HUDEP-2 (cell line): ENCODE measurements around the gene SYP.
"Not testable (repeated sequence)": the region's sequence is repeated elsewhere in the genome, so short reads cannot be mapped to it uniquely, and the experiment has no call there.

ENCODE experiments used
- DNase-seq, 76 experiments: peaks; one replicate each; lab custom pipeline; 2025; ENCODE audit not compliant: unreplicated experiment in 76 of 76; lab: John Stamatoyannopoulos, UW

SYP gene

DNA sequence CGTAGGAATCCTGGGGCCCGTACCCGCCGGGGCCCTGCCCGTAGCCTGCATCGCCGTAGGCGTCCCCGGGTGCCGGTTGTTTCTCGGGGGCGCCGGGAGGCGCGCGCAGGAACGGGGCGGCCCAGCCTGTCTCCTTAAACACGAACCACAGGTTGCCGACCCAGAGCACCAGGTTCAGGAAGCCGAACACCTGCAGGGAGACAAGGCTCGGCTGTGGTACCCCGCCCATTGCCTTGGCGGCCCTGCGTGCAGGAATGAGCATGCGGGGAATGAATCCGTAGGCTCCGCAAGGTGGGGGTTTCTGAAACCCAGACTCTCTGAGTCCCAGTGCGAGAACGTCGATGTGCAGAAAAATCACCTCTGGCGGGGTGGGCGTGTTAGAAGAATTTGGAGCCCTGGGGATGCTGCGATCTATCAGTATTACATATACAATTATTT is 8.4 kb downstream of the SYP start:
- DNase-seq: peak in 2 of 76 experiments; percentile 40 to 41

DNA sequence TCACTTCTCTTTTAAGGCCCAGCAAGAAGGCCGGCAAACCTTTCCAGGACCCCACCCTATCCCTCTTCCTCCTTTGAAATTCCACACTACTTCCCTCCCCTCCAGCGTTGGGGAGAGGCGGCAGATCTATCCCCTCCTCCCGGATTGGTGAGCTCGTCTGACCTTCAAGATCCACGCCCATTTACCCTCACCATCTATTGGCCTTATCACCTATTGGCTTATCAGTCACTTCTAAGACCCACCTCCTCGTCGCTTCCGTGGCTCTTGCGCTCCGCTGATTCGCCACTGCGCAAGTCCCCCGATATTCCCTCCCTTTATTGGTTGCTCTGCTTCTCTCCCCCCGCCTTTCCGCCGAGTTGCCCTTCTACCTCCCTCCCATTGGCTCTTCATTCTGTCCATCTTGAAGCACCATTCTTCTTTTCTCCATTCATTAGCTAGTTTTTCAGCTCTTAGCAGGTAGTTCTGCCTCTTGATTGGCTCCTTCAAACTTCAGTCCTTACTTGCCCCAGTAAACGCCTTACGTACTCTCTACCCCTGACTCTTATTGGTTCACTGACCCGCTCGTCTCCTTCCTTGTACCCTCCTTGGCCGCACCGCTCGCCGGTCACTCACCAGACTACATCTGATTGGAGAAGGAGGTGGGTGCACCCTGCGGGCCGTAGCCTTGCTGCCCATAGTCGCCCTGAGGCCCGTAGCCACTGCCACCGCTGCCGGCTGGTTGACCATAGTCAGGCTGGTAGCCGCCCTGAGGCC is 9.0 kb downstream of the SYP start:
- peak in 75 of 76 experiments; percentile 5 to 97 (median 88) for DNase-seq

DNA sequence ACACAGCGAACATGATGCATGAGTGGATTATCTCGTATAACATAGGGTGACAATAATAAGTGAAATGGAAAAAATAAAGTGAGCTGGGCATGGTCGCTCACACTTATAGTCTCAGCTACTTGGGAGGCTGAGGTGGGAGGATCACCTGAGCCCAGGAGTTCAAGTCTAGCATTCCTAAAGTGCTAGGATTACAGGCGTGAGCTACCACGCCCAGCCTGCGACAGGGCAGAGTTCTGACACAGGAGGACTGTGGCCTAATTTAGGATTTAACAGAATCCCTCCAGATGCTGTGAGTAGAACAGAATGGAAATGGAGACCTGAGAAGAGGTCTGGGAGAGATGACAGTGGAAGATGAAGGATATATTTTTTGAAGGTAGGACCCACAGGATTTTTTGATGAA is 10.4 kb downstream of the SYP start:
- DNase-seq: no peak

DNA sequence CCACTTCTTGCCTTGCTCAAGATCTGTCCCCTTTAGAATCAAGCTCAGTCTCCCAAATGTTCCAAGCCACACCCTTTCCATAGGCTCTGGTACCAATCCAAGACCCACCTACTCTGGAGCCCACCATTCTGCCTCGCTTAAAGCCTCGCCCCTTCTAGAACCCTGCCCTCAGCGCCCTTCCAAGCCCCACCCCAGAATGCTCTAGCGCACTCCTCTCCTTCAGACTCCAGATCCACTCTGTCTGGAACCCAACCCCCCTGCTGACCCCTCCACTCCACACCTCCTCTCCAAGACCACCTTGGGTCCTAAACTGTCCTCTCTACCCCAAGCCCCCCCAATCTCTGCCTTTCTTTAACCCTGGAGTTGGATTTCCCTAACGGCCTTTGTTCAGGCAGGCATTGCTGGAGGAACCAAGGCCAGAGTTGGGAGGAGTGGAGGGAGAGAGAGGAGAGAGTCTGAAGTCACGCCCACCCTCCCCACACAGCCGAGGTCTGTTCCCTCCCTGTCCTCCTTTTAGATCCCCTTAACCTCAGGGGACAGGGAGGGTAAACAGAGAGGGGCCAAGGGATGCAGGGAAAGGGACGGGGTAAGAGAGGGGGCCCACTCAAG is 11.4 kb downstream of the SYP start:
- DNase-seq: no peak

DNA sequence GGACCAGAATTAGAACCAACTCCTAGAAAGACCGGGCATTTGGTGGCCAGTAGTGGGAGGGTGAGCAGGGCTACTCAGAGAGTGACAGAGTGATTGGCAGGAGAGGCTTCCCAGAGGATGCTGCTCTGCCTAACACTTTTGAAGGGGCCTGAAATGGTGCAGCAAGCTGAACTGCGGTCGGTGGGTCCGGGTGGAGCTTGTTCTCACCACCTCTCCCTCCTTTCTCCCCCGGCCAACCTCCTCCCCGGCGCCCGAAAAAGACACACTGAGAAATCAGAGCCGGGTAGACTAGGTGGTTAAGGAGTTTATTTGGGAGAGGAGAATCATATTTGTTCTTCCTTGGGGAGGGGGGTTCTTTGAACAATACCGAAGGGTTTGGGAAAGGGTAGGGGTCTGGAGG is 12.5 kb downstream of the SYP start:
- DNase-seq: no peak

DNA sequence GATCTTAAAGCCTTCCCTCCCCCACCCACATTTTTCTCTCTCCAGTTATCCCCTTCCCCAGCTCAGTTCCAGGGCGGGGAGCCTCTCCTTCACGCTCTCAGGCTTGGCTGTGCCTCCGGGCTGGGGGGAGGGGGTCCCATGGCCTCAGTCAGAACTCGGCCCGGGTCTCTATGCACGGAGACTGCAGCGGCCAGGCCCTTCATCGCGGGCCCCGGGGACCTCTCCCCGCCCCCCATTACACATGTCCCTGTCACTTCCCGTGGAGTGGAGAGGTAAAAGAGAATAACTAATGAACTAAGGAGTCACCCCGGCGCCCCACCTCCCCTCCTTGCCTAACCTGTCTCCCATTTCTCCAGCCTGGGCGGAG is 13.0 kb downstream of the SYP start:
- DNase-seq: no peak

DNA sequence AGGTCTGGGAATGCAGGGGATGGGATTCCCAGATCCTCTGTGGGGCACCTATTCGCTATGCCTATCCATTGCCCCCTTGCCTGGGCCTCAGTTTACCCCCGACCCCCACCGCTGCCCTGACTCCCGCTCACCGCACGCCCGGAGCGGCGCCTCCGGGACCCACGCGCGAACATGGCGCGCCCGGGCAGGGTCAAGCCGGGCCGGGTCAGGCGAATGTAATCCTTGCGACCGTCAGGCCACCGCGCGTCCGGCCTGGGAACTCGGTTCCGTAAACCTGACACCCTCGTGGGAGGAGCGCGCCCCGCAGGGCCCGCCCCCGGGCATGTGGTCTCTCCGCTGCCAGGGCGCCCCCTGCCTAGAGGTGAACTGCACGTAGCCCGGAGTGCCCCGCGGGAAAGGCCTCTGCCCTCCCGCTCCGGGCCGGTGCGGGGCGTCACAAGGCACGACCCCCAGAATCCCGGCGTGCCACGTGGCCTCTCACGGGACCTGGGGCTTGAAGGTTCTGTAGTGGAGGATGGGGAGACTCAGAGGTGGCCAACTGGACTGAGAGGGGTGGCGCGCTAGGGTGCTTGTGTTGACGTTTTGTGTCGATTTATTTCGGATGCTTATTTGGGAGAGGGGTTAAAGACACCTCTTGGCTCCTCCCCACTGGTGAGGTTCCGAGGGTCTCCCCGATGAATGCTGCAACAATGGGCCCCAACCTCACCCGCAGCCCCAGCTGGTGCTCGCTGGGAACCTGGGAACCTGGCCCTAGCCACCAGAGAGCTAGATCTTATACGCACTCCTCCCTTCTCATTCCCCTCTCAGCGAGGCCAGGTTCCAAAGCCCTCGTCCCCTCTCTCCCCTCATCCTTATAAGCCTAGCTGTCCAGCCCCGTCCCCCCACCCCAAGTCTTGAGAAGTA is 13.6 kb downstream of the SYP start, which contains the start of gene PRICKLE3:
TSS of gene PRICKLE3 (minus strand) at position 249 of the 903 bp plus-strand sequence. CDS start at position 173, 76 bp downstream.
- DNase-seq: peak in 66 of 76 experiments; percentile 1 to 78 (median 58)

DNA sequence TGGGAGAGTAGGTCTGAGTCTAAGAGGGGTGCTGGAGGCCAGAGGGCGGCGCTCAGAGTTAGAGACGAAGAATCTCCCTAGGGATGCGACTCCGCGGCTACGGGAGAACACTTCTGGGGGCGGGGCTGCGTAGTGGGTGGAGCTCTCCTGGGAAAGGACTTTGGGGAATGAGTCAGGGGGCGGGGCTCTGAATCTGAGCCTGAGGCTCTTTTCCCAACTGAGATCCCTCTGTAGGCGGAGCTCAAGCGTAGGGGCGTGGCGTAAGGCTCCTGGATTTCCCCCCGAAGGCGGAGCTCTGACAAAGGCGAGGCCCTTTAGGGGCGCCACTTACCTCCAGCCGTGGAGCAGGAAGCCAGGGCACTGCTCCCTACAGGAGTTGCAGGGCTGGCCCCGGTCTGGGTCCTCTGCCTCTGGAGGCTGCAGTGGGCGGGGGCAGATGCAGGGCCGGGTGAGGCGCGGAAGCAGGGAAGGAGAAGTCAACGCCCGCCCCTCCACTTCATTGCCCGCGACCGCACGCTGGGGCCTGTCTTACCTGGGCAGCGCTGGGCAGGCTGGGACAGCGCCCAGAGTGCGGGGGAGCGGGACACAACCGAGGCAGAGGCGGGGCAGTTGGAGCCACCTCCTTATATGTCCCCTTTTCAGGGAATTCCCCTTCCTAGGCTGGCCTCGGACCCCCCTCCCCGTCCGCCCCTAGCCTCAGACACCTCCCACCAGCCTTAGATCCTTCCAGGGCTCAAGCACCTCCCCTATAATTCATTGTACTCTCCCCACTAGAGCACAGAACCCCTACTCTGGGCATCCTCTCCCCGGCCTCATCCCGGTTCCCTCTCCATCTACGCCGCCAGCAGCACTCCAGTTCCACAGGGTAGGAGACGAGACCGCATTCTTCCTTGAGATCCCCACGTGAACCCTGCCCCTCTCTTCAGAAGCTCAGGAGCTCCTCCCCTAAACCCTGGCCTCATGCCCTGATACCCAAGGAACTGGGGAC is 15.4 kb downstream of the SYP start:
- DNase-seq: peak in 36 of 76 experiments; percentile 8 to 62 (median 28)

DNA sequence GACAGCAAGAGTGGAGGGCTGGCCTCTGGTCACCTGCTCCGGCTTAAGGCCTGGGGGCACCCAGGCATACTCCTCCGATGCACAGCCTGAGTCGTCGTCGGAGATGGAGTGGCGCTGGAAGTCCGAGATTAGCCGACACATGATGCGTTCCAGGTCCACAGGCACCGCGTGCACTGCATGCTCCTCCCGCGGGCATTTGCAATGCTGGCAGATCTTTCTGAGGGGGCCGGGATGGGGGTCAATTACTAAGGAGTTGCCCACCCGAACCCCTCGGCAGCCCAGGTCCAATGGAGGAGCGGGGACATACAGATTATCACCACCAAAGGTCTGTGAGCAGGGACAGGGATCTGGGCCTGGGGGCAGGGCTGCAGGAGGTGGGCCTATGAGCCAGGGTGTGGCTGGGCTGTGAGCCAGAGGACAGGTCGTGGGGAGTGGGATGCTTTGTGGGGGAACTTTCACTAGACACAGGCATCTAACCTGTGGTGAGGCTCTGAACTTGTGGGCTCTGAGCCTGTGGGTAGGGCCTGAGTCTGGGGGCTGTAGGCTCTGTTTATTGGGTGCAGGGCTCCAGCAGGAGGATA is 16.2 kb downstream of the SYP start:
- DNase-seq: no peak

DNA sequence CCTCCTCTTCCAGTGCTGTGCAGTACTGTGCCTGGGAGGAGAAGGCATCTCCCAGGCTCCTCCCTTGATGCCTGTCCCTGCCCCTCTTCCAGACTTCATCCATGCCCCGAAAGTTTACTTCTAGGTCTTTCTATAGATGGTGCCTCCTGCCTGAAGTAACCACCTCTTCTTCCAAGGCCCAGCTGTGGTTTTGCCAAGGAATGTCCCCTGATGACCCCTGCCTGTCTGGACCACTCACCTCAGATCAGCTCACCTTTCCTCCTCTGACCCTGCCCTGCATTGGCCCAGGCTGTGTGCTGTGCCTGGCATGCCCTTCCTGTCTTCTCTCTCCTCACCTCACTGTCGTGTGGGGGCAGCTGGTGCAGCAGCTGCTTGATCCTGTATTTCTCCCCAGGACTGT is 20.6 kb downstream of the SYP start:
- DNase-seq: no peak

DNA sequence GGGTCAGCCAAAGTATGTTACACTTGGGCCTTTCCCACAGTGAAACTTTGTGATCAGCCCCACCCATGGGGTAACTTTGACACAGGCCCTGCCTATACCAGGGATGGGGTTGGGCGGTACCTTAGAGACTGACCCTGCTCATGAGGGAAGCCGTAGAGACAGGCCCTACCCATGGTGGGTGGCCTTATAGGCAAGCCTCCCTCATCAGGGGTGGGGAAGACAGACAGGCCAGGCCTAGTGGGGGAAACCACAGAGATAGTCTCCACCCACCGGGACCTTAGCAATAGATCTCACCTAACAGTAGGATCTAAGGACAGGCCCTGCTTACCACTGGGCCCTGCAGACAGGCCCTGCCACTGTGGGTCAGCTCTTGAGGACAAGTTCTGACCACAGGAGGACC is 21.5 kb downstream of the SYP start:
- DNase-seq: peak in 27 of 76 experiments; percentile 0 to 52 (median 21)

DNA sequence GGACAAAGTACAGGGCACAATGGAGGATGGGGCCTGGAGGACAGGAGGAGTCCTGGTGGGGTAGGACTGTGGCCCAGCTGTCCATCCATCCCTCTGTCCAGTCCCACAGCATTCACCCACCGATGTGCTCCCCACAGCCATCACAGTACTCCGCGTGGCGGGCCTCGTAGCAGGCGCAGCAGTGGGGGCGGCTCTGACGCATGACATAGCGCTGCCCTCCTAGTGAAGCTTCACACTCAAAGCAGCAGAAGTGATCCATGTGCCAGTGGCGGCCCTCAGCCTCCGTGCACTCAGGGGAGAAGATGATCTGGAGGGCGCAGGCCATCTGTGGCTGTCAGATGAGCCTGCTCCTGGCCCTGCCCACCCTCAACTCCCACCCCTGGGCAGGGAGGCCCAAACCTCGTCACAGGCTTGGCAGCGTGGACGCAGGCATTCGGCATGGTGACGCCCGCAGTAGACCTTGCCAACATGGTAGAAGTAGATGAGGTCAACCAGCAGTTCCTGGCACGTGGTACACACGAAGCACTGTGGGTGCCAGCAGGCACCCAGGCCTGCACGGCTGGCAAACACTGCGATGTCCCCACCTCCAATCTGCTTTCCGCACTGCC is 22.0 kb downstream of the SYP start:
- DNase-seq: peak in 7 of 76 experiments; percentile 3 to 48 (median 14)

DNA sequence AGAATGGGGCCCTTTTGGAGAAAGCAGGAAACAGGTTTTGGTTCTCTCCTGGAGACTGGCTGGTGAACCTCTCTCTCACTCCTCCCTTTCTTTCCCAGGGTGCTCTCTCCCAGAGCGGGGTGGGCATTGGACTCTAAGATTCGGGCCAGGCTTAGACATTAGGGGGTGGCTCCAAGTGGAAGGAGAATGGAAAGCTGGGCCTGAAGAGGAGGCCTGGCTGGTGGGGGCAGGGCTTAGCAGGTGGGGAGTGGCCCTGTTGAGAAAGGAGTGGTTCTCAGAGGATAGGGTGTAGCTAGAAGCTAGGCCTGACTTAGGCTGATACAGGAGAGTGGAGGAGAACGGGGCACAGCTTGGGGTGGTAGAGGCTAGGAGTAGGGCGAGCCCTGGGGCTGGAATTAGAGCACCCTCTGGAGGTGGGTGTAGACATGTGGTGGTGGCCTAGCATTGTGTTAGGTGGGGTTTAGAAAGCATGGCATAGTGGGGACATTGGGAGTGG is 22.6 kb downstream of the SYP start:
- DNase-seq: peak in 73 of 76 experiments; percentile 15 to 89 (median 70)

DNA sequence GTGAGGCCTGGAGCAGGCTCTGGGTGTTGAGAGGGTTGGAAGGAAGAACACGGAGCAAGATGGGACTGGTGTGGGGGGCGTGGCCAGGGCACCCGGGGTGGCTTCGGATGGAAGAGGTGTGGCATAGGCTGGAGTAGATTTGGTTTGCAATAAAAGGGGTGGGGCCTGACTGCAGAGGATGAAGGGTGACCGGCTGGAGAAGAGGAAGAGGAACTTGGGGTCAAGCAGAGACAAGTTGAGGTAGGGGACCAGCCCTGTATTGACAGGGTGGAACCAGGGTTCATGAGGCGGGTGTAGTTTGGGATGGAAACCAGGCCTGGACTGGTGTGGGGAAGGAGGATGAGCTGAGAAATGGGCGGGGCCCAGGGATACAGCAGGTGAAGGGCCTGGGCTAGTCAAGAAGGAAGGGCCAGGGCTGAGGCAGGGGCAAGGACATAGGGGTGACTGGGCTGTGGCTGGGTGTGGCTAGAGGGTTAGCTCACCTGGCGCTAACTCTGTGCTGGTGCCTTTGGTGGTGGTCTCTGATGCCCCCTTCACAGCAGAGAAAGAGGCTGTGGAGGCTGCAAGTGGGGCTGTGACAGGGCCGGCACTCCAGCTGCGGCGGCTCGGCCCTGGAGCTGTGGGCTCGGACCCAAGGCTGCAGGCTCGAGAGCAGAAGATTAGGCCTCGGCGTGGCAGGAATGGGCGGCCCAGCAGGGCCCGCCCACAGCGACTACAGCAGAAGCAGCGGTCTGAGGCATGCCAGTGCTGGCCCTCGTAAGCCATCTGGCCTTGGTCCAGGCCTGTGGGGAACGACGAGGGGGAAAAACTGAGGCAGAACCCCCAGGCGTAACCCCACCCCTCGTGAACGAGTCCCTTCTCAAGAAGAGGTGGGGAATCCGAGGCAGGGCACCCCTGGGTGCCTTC is 23.3 kb downstream of the SYP start:
- peak in 69 of 76 experiments; percentile 1 to 74 (median 50) for DNase-seq

DNA sequence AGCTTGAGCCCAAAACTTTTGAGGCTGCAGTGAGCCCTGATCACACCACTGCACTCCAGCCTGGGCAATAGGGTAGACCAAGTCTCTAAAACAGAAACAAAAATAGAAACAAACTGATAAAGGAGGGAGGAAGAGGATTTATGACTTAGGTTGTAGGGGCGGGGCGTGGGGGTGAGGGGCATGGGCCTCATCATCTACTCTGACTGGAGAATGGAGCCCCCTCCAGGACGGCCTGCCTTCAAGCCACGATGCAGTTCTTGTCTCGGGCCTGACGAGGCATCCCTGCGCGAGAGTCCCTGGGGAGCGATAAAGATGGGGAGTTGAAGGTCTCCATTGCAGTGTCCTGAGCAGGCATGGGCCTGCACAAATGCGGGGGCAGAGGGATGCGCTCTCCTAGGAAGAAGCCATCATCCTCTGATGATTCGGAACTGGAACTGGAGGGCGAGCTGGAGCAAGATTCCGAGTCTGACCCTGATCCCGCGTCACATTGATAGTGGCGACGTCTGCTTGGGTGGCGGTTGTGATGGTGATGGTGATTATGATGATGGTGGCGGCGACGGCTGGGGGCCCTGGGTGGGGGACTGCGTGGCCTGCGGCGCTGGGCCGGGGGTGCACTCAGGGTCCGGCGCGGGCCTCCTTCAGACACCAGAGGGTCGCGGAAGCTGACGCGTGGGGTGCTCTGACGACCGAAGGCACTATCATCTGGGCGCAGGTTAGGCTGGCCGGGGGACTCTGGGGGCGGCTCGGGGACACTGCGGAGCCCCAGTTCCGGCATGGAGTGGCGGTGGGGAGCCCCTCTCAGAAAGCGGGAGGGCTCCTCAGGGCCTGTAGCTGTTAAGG is 24.3 kb downstream of the SYP start:
- DNase-seq: no peak

DNA sequence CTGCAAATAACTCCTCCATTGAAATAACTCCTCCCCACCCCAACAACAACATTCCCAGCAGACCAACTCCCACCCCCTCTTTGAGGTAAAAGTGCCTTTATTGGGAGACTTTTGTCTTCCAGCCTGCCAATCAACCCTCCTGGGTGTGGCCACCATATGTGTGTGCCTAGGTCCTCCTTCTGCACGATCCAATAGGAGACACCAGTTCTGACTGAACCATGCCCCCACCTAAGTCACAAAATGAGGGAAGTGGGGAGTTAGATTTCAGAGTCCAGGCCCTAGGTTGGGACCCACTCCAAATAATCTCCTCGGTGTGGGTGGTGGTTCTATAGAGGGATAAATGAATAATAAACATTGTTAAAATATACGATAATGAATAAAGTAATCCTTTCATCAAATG is 25.3 kb downstream of the SYP start:
- peak in 10 of 76 experiments; percentile 1 to 11 (median 6) for DNase-seq

DNA sequence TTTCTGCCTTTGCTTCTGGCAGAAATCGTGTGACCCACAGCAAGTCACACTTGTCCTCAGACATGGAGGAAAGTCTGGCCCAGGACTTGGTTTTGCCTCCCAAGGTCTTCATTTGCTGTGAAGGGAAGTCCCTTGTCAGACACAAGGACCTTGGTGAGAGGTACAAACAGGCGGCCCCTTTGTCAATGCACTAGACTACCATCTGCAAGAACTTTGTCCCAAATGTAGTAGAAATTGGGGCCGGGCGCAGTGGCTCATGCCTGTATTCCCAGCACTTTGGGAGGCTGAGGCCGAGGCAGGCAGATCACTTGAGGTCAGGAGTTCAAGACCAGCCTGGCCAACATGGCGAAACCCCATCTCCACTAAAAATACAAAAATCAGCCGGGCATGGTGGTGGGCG is 26.4 kb downstream of the SYP start:
- not testable (repeated sequence) for DNase-seq
